K562 (cell line): ENCODE measurements around the gene PPT2. TPM values are rescaled to one million over a fixed set of nuclear protein-coding genes. Genes with fewer than 3 reads are reported as not detected.

ENCODE experiments used
- ARID1B ChIP-seq: fragments of 450-650 bp; IDR thresholded peaks from 2 replicates; pipeline ENCODE4 v1.6.1; 2016; ENCODE audit warnings: antibody characterized with exemption, mild to moderate bottlenecking, inconsistent platforms
- BHLHE40 ChIP-seq: IDR thresholded peaks from 2 replicates; pipeline ENCODE4 v1.6.1; 2011; ENCODE audit warnings: low read length, improper control_type of control experiment
- COPS2 ChIP-seq: fragments of 450-650 bp; conservative IDR thresholded peaks from 2 replicates; pipeline ENCODE4 v1.6.1; 2016; ENCODE audit warnings: mild to moderate bottlenecking, moderate library complexity
- GABPB1 ChIP-seq: sonication (generic); formaldehyde crosslinking; IDR thresholded peaks from 2 replicates; pipeline ENCODE4 v1.8.0; 2022; ENCODE audit warnings: mild to moderate bottlenecking, missing genetic modification reagents
- HNRNPLL ChIP-seq: fragments of 200-400 bp; formaldehyde crosslinking; IDR thresholded peaks from 2 replicates; pipeline ENCODE4 v1.6.1; 2017; ENCODE audit warnings: low read length, low read depth, mild to moderate bottlenecking; ENCODE audit not compliant: poor library complexity, severe bottlenecking
- JUNB ChIP-seq: fragments of 450-650 bp; formaldehyde crosslinking; conservative IDR thresholded peaks from 2 replicates; pipeline ENCODE4 v1.4.0; 2020; ENCODE audit warnings: mild to moderate bottlenecking
- LARP7 ChIP-seq: fragments of 450-650 bp; IDR thresholded peaks from 2 replicates; pipeline ENCODE4 v1.6.1; 2016
- NFE2 ChIP-seq: IDR thresholded peaks from 2 replicates; pipeline ENCODE4 v1.6.1; 2014; ENCODE audit warnings: antibody characterized with exemption, low read depth
- NR1H2 ChIP-seq: sonication (generic); formaldehyde crosslinking; IDR thresholded peaks from 2 replicates; pipeline ENCODE4 v1.4.0; 2020; ENCODE audit warnings: mild to moderate bottlenecking, missing genetic modification reagents
- NRF1 ChIP-seq, 2 experiments: fragments of 450-650 bp; IDR thresholded peaks in 1 of 2; conservative IDR thresholded peaks in 1 of 2; 2 replicates each; pipeline ENCODE4 v1.6.1; 2014; ENCODE audit warnings: mild to moderate bottlenecking in 2 of 2
- PHB ChIP-seq: fragments of 250-450 bp; sonication (Bioruptor Pico); IDR thresholded peaks from 2 replicates; pipeline ENCODE4 v1.5.0; 2021
- POLR2AphosphoS2 ChIP-seq: IDR thresholded peaks from 2 replicates; pipeline ENCODE4 v1.6.1; 2012; ENCODE audit warnings: low read length, improper control_type of control experiment
- PYGO2 ChIP-seq: fragments of 450-650 bp; IDR thresholded peaks from 2 replicates; pipeline ENCODE4 v1.6.1; 2016; ENCODE audit warnings: mild to moderate bottlenecking, missing genetic modification characterization, moderate library complexity, missing compliant biosample characterization
- RBFOX2 ChIP-seq: fragments of 200-400 bp; formaldehyde crosslinking; IDR thresholded peaks from 2 replicates; pipeline ENCODE4 v1.6.1; 2017; ENCODE audit warnings: low read depth, mild to moderate bottlenecking, low read length, moderate library complexity
- RNF2 ChIP-seq: sonication (generic); IDR thresholded peaks from 2 replicates; pipeline ENCODE4 v1.6.1; 2016
- U2AF2 ChIP-seq: fragments of 200-400 bp; formaldehyde crosslinking; optimal IDR thresholded peaks from 2 replicates; pipeline ENCODE3; 2017; ENCODE audit warnings: low read depth, mild to moderate bottlenecking, low read length
- polyA plus RNA-seq, 8 experiments: library from polyadenylated mRNA; depleted of rRNA in 4 of 8; stranded (reverse) in 5 of 8; unstranded in 3 of 8; fragments of >200 nt; fragmentation: Nextera tagmentation in 2 of 8; fragmentation: Illumina TruSeq in 1 of 8; extraction: Ambion mirVana in 2 of 8; extraction: Trizol in 1 of 8; gene quantifications; 2 replicates each; pipeline versions ENCODE4 v1.2.1 to v1.2.3, GENCODE V29; 2011 to 2014; ENCODE audit warnings: inconsistent platforms in 1 of 8, missing spikeins in 1 of 8
- total RNA-seq, 7 experiments: library from RNA; depleted of rRNA in 6 of 7; stranded (reverse); fragments of >200 nt in 6 of 7; fragmentation: Illumina TruSeq in 2 of 7; extraction: Trizol in 2 of 7; gene quantifications; 2 replicates each; pipeline versions ENCODE4 v1.2.1 to v1.2.3, GENCODE V29; 2011 to 2021; ENCODE audit warnings: low replicate concordance in 1 of 7
- TF ChIP-seq, protein P1 (sequence below): fragments of 450-650 bp; IDR thresholded peaks from 2 replicates; pipeline ENCODE4 v1.6.1; 2016; ENCODE audit warnings: mild to moderate bottlenecking
- TF ChIP-seq, protein P2 (sequence below): fragments of 450-650 bp; formaldehyde crosslinking; IDR thresholded peaks from 2 replicates; pipeline ENCODE4 v1.4.0; 2022; ENCODE audit warnings: mild to moderate bottlenecking, moderate library complexity
- TF ChIP-seq, protein P3 (sequence below): fragments of 150-350 bp; IDR thresholded peaks from 2 replicates; pipeline ENCODE4 v1.6.1; 2014; ENCODE audit warnings: low read depth, mild to moderate bottlenecking, low read length, borderline replicate concordance
- TF ChIP-seq, protein P4 (sequence below): sonication (generic); formaldehyde crosslinking; IDR thresholded peaks from 2 replicates; pipeline ENCODE4 v1.8.0; 2022; ENCODE audit warnings: missing genetic modification reagents, mild to moderate bottlenecking, borderline replicate concordance

The PPT2 gene
- total and polyA plus RNA-seq, 9 of the 15 experiments (the other 6 are each of a cell fraction or from before 2014, with no cell fraction given): 27.4 to 98.8 (median 69.9) TPM

DNA sequence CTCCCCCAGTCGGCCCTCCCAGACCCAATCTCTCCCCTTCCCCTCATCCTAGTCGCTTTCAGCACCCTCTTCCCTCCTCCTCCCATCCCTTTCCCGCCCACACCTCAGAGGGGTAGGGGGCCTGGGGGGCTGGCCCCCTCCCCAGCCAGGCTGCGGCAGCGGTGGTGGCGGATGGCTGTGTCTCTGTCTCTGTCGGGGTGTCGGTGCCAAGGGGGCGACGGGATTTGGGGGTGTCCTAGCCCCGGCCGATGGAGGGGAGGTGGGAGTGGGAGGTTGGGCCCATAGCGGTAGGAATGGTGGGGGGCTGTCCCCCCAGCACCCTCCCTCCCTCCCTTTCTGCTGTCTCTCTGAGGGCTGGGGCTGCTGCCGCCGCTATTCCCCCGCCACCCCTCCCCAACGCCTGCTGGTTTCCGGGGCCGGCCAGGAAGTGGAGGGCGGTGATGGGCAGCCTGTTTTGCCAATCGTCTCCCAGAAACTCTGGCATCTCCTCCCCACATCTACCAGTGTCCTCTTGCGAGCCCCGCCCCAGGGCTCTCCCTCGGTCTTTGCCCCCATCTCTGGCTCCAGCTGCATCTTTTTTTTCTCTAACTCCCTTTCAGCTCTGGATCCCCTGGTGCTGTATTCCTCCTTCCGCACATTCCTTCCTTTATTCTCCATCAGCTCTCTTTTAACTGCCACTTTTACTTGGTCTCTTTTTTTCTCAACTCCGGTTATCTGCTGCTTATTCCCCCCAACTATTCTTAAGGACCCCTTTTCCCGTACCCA, 22.0 kb downstream of the PPT2 start, which contains the start of gene AGPAT1 (continued):
- TF ChIP-seq, protein P1, sequence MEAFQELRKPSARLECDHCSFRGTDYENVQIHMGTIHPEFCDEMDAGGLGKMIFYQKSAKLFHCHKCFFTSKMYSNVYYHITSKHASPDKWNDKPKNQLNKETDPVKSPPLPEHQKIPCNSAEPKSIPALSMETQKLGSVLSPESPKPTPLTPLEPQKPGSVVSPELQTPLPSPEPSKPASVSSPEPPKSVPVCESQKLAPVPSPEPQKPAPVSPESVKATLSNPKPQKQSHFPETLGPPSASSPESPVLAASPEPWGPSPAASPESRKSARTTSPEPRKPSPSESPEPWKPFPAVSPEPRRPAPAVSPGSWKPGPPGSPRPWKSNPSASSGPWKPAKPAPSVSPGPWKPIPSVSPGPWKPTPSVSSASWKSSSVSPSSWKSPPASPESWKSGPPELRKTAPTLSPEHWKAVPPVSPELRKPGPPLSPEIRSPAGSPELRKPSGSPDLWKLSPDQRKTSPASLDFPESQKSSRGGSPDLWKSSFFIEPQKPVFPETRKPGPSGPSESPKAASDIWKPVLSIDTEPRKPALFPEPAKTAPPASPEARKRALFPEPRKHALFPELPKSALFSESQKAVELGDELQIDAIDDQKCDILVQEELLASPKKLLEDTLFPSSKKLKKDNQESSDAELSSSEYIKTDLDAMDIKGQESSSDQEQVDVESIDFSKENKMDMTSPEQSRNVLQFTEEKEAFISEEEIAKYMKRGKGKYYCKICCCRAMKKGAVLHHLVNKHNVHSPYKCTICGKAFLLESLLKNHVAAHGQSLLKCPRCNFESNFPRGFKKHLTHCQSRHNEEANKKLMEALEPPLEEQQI: no peak
- no peak for TF ChIP-seq JUNB (CRISPR knock-in tag)
- TF ChIP-seq, protein P2, sequence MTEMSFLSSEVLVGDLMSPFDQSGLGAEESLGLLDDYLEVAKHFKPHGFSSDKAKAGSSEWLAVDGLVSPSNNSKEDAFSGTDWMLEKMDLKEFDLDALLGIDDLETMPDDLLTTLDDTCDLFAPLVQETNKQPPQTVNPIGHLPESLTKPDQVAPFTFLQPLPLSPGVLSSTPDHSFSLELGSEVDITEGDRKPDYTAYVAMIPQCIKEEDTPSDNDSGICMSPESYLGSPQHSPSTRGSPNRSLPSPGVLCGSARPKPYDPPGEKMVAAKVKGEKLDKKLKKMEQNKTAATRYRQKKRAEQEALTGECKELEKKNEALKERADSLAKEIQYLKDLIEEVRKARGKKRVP (CRISPR knock-in tag): no peak
- peak in 1 of 2 experiments; percentile 22; a peak in 1 of 4 replicates for TF ChIP-seq NRF1 (conservative IDR thresholded peaks at IDR 0.05 in 1 of 2, IDR thresholded peaks at IDR 0.05 in 1 of 2)
- TF ChIP-seq COPS2: no peak
- no peak; the same call in 1 of the 2 replicates for TF ChIP-seq POLR2AphosphoS2
- TF ChIP-seq, protein P3, sequence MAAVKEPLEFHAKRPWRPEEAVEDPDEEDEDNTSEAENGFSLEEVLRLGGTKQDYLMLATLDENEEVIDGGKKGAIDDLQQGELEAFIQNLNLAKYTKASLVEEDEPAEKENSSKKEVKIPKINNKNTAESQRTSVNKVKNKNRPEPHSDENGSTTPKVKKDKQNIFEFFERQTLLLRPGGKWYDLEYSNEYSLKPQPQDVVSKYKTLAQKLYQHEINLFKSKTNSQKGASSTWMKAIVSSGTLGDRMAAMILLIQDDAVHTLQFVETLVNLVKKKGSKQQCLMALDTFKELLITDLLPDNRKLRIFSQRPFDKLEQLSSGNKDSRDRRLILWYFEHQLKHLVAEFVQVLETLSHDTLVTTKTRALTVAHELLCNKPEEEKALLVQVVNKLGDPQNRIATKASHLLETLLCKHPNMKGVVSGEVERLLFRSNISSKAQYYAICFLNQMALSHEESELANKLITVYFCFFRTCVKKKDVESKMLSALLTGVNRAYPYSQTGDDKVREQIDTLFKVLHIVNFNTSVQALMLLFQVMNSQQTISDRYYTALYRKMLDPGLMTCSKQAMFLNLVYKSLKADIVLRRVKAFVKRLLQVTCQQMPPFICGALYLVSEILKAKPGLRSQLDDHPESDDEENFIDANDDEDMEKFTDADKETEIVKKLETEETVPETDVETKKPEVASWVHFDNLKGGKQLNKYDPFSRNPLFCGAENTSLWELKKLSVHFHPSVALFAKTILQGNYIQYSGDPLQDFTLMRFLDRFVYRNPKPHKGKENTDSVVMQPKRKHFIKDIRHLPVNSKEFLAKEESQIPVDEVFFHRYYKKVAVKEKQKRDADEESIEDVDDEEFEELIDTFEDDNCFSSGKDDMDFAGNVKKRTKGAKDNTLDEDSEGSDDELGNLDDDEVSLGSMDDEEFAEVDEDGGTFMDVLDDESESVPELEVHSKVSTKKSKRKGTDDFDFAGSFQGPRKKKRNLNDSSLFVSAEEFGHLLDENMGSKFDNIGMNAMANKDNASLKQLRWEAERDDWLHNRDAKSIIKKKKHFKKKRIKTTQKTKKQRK: no peak
- peak; percentile 99 for TF ChIP-seq LARP7
- no peak for TF ChIP-seq BHLHE40
- no peak for TF ChIP-seq RNF2
- TF ChIP-seq, protein P4, sequence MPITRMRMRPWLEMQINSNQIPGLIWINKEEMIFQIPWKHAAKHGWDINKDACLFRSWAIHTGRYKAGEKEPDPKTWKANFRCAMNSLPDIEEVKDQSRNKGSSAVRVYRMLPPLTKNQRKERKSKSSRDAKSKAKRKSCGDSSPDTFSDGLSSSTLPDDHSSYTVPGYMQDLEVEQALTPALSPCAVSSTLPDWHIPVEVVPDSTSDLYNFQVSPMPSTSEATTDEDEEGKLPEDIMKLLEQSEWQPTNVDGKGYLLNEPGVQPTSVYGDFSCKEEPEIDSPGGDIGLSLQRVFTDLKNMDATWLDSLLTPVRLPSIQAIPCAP (CRISPR knock-in tag): no peak
- peak; percentile 35 for TF ChIP-seq ARID1B
- TF ChIP-seq PHB (CRISPR knock-in tag): no peak
- no peak for TF ChIP-seq PYGO2 (tag)
- TF ChIP-seq HNRNPLL: no peak
- TF ChIP-seq U2AF2: no peak
- TF ChIP-seq NFE2: no peak
- no peak for TF ChIP-seq NR1H2 (CRISPR knock-in tag)
- peak; percentile 90 for TF ChIP-seq GABPB1
- TF ChIP-seq RBFOX2: peak; percentile 77
